ENCODE data around the gene PIAS1.

PIAS1 gene

DNA sequence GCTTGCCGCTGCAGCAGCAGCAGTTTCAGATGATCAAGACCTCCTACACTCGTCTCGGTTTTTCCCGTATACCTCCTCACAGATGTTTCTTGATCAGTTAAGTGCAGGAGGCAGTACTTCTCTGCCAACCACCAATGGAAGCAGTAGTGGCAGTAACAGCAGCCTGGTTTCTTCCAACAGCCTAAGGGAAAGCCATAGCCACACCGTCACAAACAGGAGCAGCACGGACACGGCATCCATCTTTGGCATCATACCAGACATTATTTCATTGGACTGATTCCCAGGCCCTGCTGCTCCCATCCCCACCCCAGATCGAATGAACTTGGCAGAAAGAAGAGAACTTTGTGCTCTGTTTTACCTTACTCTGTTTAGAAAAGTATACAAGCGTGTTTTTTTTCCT is 133.4 kb downstream of the PIAS1 start:
- H3K36me3 ChIP-seq (ENCODE audit: low read depth), result peaks cover 83% of the 10 kb centered on the region
- H3K4me3 ChIP-seq (ENCODE audit: severe bottlenecking), result no peak overlapping the region
- ATAC-seq (ENCODE audit: low read depth) (no peak; the same call in 2 of the 3 replicates), DNase-seq (ENCODE audit: low spot score) (no peak)
- TF ChIP-seq, protein P1, sequence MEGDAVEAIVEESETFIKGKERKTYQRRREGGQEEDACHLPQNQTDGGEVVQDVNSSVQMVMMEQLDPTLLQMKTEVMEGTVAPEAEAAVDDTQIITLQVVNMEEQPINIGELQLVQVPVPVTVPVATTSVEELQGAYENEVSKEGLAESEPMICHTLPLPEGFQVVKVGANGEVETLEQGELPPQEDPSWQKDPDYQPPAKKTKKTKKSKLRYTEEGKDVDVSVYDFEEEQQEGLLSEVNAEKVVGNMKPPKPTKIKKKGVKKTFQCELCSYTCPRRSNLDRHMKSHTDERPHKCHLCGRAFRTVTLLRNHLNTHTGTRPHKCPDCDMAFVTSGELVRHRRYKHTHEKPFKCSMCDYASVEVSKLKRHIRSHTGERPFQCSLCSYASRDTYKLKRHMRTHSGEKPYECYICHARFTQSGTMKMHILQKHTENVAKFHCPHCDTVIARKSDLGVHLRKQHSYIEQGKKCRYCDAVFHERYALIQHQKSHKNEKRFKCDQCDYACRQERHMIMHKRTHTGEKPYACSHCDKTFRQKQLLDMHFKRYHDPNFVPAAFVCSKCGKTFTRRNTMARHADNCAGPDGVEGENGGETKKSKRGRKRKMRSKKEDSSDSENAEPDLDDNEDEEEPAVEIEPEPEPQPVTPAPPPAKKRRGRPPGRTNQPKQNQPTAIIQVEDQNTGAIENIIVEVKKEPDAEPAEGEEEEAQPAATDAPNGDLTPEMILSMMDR (IDR thresholded peaks at IDR 0.05; ENCODE audit: poor library complexity, severe bottlenecking), result no peak
- H3K9me3 ChIP-seq (ENCODE audit: severe bottlenecking), result no peaks in the 10 kb centered on the region
- no peak overlapping the region for H3K27ac ChIP-seq (ENCODE audit: poor library complexity, severe bottlenecking)
- H3K4me1 ChIP-seq (ENCODE audit: insufficient read depth, poor library complexity, severe bottlenecking), result no peaks in the 10 kb centered on the region
- H3K27me3 ChIP-seq (ENCODE audit: insufficient read depth, poor library complexity, severe bottlenecking), result no peaks in the 10 kb centered on the region

DNA sequence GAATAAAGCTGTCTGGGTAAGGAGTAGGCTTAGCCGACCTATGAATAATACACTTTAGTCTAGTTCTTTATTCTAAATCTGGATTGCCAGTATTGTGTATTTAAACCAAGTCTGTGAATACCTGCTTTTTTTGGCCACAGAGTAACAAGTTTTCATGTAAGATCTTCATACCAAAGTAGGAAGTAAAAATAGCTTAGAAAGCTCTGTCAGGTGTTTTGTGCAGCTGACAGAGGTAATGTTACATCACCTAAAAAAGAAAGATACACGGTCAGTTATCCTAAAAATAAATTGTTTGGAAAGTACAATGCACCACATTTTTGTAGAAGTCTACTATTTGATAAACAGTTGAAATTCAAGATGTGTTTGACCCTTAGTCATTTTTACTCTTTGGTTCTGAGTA is 134.5 kb downstream of the PIAS1 start:
- DNase-seq (ENCODE audit: low spot score) (no peak), ATAC-seq (ENCODE audit: low read depth) (no peak)
- Histone ChIP-seq H3K9me3 (ENCODE audit: severe bottlenecking) (no peaks in the 10 kb centered on the region), H3K4me3 (ENCODE audit: severe bottlenecking) (no peak overlapping the region), H3K4me1 (ENCODE audit: insufficient read depth, poor library complexity, severe bottlenecking) (no peaks in the 10 kb centered on the region), H3K27ac (ENCODE audit: poor library complexity, severe bottlenecking) (no peak overlapping the region), H3K27me3 (ENCODE audit: insufficient read depth, poor library complexity, severe bottlenecking) (no peaks in the 10 kb centered on the region), H3K36me3 (ENCODE audit: low read depth) (peaks cover 80% of the 10 kb centered on the region)
- TF ChIP-seq, protein P1 (IDR thresholded peaks at IDR 0.05; ENCODE audit: poor library complexity, severe bottlenecking), result no peak

DNA sequence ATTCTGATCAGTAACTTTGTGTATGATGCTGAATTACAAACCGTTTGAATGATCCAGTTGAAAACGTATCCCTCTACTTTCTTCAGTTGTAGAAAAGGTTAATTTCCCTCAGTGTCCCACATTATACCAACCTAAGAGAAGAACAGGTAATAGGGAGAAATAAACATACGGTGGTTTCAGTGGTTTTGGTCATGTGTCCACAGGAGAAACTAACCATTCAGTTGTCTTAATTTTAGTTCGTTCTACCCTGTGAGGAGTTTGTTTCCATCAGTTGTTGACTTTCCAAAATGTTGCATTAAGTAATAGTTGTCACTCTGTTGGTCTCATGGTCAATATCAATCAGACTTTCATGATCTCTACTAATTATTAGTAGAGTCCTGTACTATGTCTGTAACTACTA is 135.9 kb downstream of the PIAS1 start:
- no peak for DNase-seq (ENCODE audit: low spot score)
- H3K27me3 ChIP-seq (ENCODE audit: insufficient read depth, poor library complexity, severe bottlenecking), result no peaks in the 10 kb centered on the region
- no peak overlapping the region for H3K4me3 ChIP-seq (ENCODE audit: severe bottlenecking)
- TF ChIP-seq, protein P1 (IDR thresholded peaks at IDR 0.05; ENCODE audit: poor library complexity, severe bottlenecking), result no peak
- H3K4me1 ChIP-seq (ENCODE audit: insufficient read depth, poor library complexity, severe bottlenecking), result no peaks in the 10 kb centered on the region
- peaks cover 69% of the 10 kb centered on the region for H3K36me3 ChIP-seq (ENCODE audit: low read depth)
- no peak overlapping the region for H3K27ac ChIP-seq (ENCODE audit: poor library complexity, severe bottlenecking)
- no peaks in the 10 kb centered on the region for H3K9me3 ChIP-seq (ENCODE audit: severe bottlenecking)
- no peak for ATAC-seq (ENCODE audit: low read depth)

DNA sequence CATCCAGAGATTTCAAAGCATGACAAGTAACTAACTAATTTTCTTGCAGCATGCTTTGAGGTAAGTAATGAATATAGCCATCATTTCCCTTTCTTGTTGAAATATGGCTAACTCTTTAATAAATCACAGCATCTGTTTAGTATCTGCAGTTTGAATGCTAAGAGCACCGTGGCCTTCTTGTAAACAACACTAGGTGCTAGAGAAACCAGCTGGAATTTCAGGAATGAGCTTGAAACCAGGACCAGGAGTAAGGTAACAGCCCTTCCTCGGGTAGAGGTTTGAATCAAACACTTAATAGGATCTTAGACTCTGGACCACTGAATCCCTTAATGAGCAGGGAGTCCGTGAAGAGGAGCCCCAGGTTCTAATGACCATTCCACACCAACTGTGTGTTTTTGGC is 137.4 kb downstream of the PIAS1 start:
- no peaks in the 10 kb centered on the region for H3K9me3 ChIP-seq (ENCODE audit: severe bottlenecking)
- DNase-seq (ENCODE audit: low spot score) (no peak), ATAC-seq (ENCODE audit: low read depth) (no peak)
- H3K27me3 ChIP-seq (ENCODE audit: insufficient read depth, poor library complexity, severe bottlenecking), result no peaks in the 10 kb centered on the region
- H3K4me1 ChIP-seq (ENCODE audit: insufficient read depth, poor library complexity, severe bottlenecking), result no peaks in the 10 kb centered on the region
- H3K27ac ChIP-seq (ENCODE audit: poor library complexity, severe bottlenecking), result no peak overlapping the region
- TF ChIP-seq, protein P1 (IDR thresholded peaks at IDR 0.05; ENCODE audit: poor library complexity, severe bottlenecking), result no peak
- H3K36me3 ChIP-seq (ENCODE audit: low read depth), result peaks cover 60% of the 10 kb centered on the region
- H3K4me3 ChIP-seq (ENCODE audit: severe bottlenecking), result no peak overlapping the region

DNA sequence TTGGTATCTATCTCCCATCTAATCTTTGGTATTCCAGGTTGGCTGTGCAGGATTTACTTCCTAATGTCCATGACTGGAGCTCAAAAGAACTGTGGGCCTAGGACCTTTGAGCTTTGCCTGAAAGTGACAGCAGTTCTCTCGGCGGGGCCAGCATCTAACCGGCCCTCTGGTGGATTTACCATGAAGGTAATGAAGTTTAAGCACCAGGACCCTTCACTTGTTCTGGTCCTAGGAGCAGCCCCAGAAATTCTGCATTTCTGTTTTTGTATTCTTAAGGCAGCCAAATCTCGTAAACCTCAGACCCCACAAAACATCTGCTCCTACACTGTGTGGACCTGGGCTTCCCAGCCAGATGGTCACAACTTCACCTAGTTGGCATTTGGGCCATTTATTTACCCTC is 138.0 kb downstream of the PIAS1 start:
- Histone ChIP-seq H3K4me3 (ENCODE audit: severe bottlenecking) (no peak overlapping the region), H3K27ac (ENCODE audit: poor library complexity, severe bottlenecking) (no peak overlapping the region), H3K36me3 (ENCODE audit: low read depth) (peaks cover 55% of the 10 kb centered on the region), H3K9me3 (ENCODE audit: severe bottlenecking) (no peaks in the 10 kb centered on the region), H3K27me3 (ENCODE audit: insufficient read depth, poor library complexity, severe bottlenecking) (no peaks in the 10 kb centered on the region), H3K4me1 (ENCODE audit: insufficient read depth, poor library complexity, severe bottlenecking) (no peaks in the 10 kb centered on the region)
- DNase-seq (ENCODE audit: low spot score) (no peak), ATAC-seq (ENCODE audit: low read depth) (no peak)
- TF ChIP-seq, protein P1 (IDR thresholded peaks at IDR 0.05; ENCODE audit: poor library complexity, severe bottlenecking), result no peak

Measured in RWPE2 (cell line).